Upper lobe of left lung (tissue), 4 donors: ENCODE measurements around the gene PRKAR2B.

Experiments used
- CTCF ChIP-seq, 6 experiments: fragments of 450-650 bp in 4 of 6; fragments of 200-600 bp in 2 of 6; sonication (generic) in 2 of 6; IDR thresholded peaks; one replicate each; pipeline ENCODE4 v1.5.1; 2016 to 2019; ENCODE audit warnings: antibody characterized with exemption in 6 of 6
- EP300 ChIP-seq, 4 donors: sonication (generic); formaldehyde crosslinking; IDR thresholded peaks; one replicate each; pipeline ENCODE4 v1.5.1; 2017; ENCODE audit warnings: antibody characterized with exemption in 4 of 4, control low read depth in 2 of 4
- POLR2A ChIP-seq, 4 donors: fragments of 450-650 bp; IDR thresholded peaks; one replicate each; pipeline ENCODE4 v1.5.1; 2016 to 2017; ENCODE audit warnings: antibody characterized with exemption in 4 of 4, mild to moderate bottlenecking in 2 of 4

GRCh38 chr7:107207459-107207858 is 163.0 kb downstream of the PRKAR2B start:
- TF ChIP-seq CTCF (IDR thresholded peaks at IDR 0.05) (no peak), POLR2A (IDR thresholded peaks at IDR 0.05) (no peak), EP300 (IDR thresholded peaks at IDR 0.05) (no peak)
